HepG2 (cell line): ENCODE measurements around the gene TXNIP. TPM values are rescaled to one million over a fixed set of nuclear protein-coding genes. Genes with fewer than 3 reads are reported as not detected.

ENCODE experiments used
- ATAC-seq: fragments of 200-7000 bp; cut with Tn5 transposase; 3 replicates; pipeline ENCODE4 v1.9.1; 2020; ENCODE audit warnings: mild to moderate bottlenecking, moderate library complexity
- BruUV-seq: library from RNA; stranded (reverse); fragments of 400-500 nt; replicated peaks from 2 replicates; lab custom pipeline; 2021; lab: Mats Ljungman, UMichigan
- CTCF ChIA-PET: fragments of 300-600 bp; formaldehyde crosslinking; extraction: SDS; loops from one replicate; lab custom pipeline; 2021; ENCODE audit warnings: low total read pairs, inconsistent platforms, low intra/inter-chr PET ratio; lab: Yijun Ruan, JAX
- POLR2A ChIA-PET: fragments of 350-600 bp; sonication (Branson Sonifier 250); formaldehyde crosslinking; loops from one replicate; lab custom pipeline; 2020; ENCODE audit warnings: antibody characterized with exemption, inconsistent platforms; lab: Yijun Ruan, JAX
- DNase-seq: peaks from one replicate; pipeline ENCODE4 v3.0.0-alpha.2; 2015; ENCODE audit warnings: low spot score
- FAIRE-seq: peaks from 3 replicates; lab custom pipeline; 2011; peaks lifted over from hg19 to GRCh38; lab: Jason Lieb, UNC
- H2AFZ ChIP-seq: one replicate; pipeline ENCODE4 v1.6.1; 2011; ENCODE audit warnings: low read length, inconsistent platforms
- H3K27ac ChIP-seq: fragments of 300-600 bp; 3 replicates; pipeline ENCODE4 v1.8.0; 2011; ENCODE audit warnings: mixed run types, mild to moderate bottlenecking, mixed read lengths, low read length, inconsistent platforms; ENCODE audit not compliant: insufficient read depth; ENCODE audit errors: extremely low read length
- H3K27me3 ChIP-seq, 2 experiments: fragments of 200-600 bp in 1 of 2; 2 replicates in 1 of 2; 3 replicates in 1 of 2; pipeline versions ENCODE4 v1.6.0 to v1.8.0; 2011; ENCODE audit warnings: low read length in 2 of 2, mild to moderate bottlenecking in 2 of 2, moderate library complexity in 2 of 2, inconsistent platforms in 1 of 2; ENCODE audit not compliant: insufficient read depth in 2 of 2, control insufficient read depth in 1 of 2
- H3K36me3 ChIP-seq, 2 experiments: fragments of 200-600 bp in 1 of 2; replicated peaks in 1 of 2; 2 replicates in 1 of 2; 3 replicates in 1 of 2; pipeline versions ENCODE4 v1.5.1 to v1.8.0; 2011; ENCODE audit warnings: low read length in 2 of 2, inconsistent platforms in 1 of 2; ENCODE audit not compliant: insufficient read depth in 2 of 2, control insufficient read depth in 1 of 2
- H3K4me1 ChIP-seq: 2 replicates; pipeline ENCODE4 v1.5.1; 2012; ENCODE audit warnings: low read length, inconsistent platforms; ENCODE audit not compliant: insufficient read depth
- H3K4me2 ChIP-seq: 2 replicates; pipeline ENCODE4 v1.6.0; 2011; ENCODE audit warnings: low read depth, low read length, inconsistent platforms
- H3K4me3 ChIP-seq, 3 experiments: fragments of 200-600 bp in 1 of 3; sonication (generic), shearing (Covaris generic) in 1 of 3; replicated peaks in 1 of 3; 2 replicates each; pipeline ENCODE4 v1.5.1; 2011 to 2016; ENCODE audit warnings: low read length in 3 of 3, inconsistent platforms in 2 of 3, low read depth in 2 of 3, mild to moderate bottlenecking in 2 of 3, control low read depth in 1 of 3, mixed read lengths in 1 of 3; ENCODE audit not compliant: insufficient read depth in 1 of 3
- H3K79me2 ChIP-seq: one replicate; pipeline ENCODE4 v1.6.1; 2011; ENCODE audit warnings: low read length, inconsistent platforms; ENCODE audit not compliant: insufficient read depth
- H3K9ac ChIP-seq: 2 replicates; pipeline ENCODE4 v1.6.0; 2011; ENCODE audit warnings: mild to moderate bottlenecking, low read depth, low read length, inconsistent platforms; ENCODE audit not compliant: insufficient read depth
- H3K9me3 ChIP-seq: 2 replicates; pipeline ENCODE4 v1.5.1; 2012; ENCODE audit warnings: mild to moderate bottlenecking, low read length
- H4K20me1 ChIP-seq: 2 replicates; pipeline ENCODE4 v1.6.0; 2011; ENCODE audit warnings: inconsistent platforms, mild to moderate bottlenecking, low read length, moderate library complexity; ENCODE audit not compliant: insufficient read depth
- PCBP1 ChIP-seq: fragments of 200-400 bp; formaldehyde crosslinking; IDR thresholded peaks from 2 replicates; pipeline ENCODE4 v1.6.1; 2017; ENCODE audit warnings: mild to moderate bottlenecking, low read depth, low read length, borderline replicate concordance
- RXRB ChIP-seq: IDR thresholded peaks from 2 replicates; pipeline ENCODE4 v1.6.1; 2016; ENCODE audit warnings: borderline replicate concordance, missing genetic modification reagents, missing compliant biosample characterization
- ZNF180 ChIP-seq: sonication (generic); formaldehyde crosslinking; IDR thresholded peaks from 2 replicates; pipeline ENCODE4 v1.4.0; 2020; ENCODE audit warnings: low read depth, missing genetic modification reagents, borderline replicate concordance
- ZNF556 ChIP-seq: sonication (generic); formaldehyde crosslinking; IDR thresholded peaks from 2 replicates; pipeline ENCODE4 v1.4.0; 2020; ENCODE audit warnings: mild to moderate bottlenecking, missing genetic modification reagents, borderline replicate concordance
- ZNF564 ChIP-seq: sonication (generic); formaldehyde crosslinking; IDR thresholded peaks from 2 replicates; pipeline ENCODE4 v1.8.1; 2023; ENCODE audit warnings: mild to moderate bottlenecking, missing genetic modification reagents
- ZNF652 ChIP-seq: IDR thresholded peaks from 2 replicates; pipeline ENCODE4 v1.6.1; 2016; ENCODE audit warnings: low read depth, borderline replicate concordance
- WGBS: methylation state at CpG from one replicate; pipeline ENCODE4 v1.1.6; 2017; ENCODE audit warnings: low lambda C conversion rate; 5-methylcytosine and 5-hydroxymethylcytosine counted together
- in situ Hi-C: cut with HindIII; loops from 2 replicates; pipeline ENCODE4 v1.10.0; 2017; ENCODE audit warnings: low pct_unique_long_range_greater_than_20kb; ENCODE audit not compliant: extremely low pct_ligation_motif_present
- intact Hi-C: fragments of 100-400 bp; cut with micrococcal nuclease; formaldehyde crosslinking; loops from one replicate; pipeline ENCODE4 v1.10.0; 2022; ENCODE audit not compliant: unreplicated experiment
- polyA plus RNA-seq, 8 experiments: library from polyadenylated mRNA; depleted of rRNA in 3 of 8; stranded (reverse) in 7 of 8; unstranded in 1 of 8; fragments of >200 nt; fragmentation: Illumina TruSeq in 4 of 8; extraction: Trizol in 4 of 8; gene quantifications; 2 replicates each; pipeline versions ENCODE4 v1.2.1 to v1.2.3, GENCODE V29; 2011 to 2016; ENCODE audit warnings: low read depth in 4 of 8, missing spikeins in 1 of 8, mixed read lengths in 1 of 8; ENCODE audit not compliant: insufficient read depth in 1 of 8
- total RNA-seq, 5 experiments: library from RNA; depleted of rRNA; stranded (reverse); fragments of >200 nt; fragmentation: Illumina TruSeq; extraction: Trizol; gene quantifications; 2 replicates each; pipeline ENCODE4 v1.2.3, GENCODE V29; 2016; ENCODE audit warnings: low read depth in 1 of 5
- TF ChIP-seq, protein P1 (sequence below): sonication (generic); formaldehyde crosslinking; IDR thresholded peaks from 2 replicates; pipeline ENCODE4 v1.4.0; 2020; ENCODE audit warnings: missing genetic modification reagents
- TF ChIP-seq, protein P2 (sequence below): IDR thresholded peaks from 2 replicates; pipeline ENCODE4 v1.6.1; 2012; ENCODE audit warnings: low read depth, low read length, improper control_type of control experiment
- TF ChIP-seq, protein P3 (sequence below): sonication (generic); formaldehyde crosslinking; IDR thresholded peaks from 2 replicates; pipeline ENCODE4 v1.5.0; 2020; ENCODE audit warnings: missing genetic modification reagents

Gene TXNIP
- total and polyA plus RNA-seq, 2 of the 13 experiments (the other 11 are each of a cell fraction or from before 2014, with no cell fraction given) = 24.4 to 237 TPM

- H3K27me3 ChIP-seq = no peaks in the 10 kb centered on the region
Observed at GRCh38 chr1:146016891-146017290, 20.5 kb upstream of the TXNIP start.

More at GRCh38 chr1:146016891-146017290, 20.5 kb upstream of the TXNIP start:
- H3K36me3 ChIP-seq = no peaks in the 10 kb centered on the region
- FAIRE-seq (no peak), ATAC-seq (no peak), DNase-seq (no peak)
- H3K79me2 ChIP-seq = no peaks in the 10 kb centered on the region
- BruUV-seq = no TSS peak
- POLR2A ChIA-PET = no interaction called here
- H2AFZ ChIP-seq = no peak overlapping the region
- H3K4me2 ChIP-seq = no peak overlapping the region
- TF ChIP-seq PCBP1 = no peak
- no peak for TF ChIP-seq ZNF564
- TF ChIP-seq RXRB (CRISPR knock-in tag) = no peak
- TF ChIP-seq ZNF180 (CRISPR knock-in tag) = no peak
- no peak for TF ChIP-seq ZNF652 (CRISPR knock-in tag)
- no peak for TF ChIP-seq ZNF556 (CRISPR knock-in tag)
- TF ChIP-seq, protein P1, sequence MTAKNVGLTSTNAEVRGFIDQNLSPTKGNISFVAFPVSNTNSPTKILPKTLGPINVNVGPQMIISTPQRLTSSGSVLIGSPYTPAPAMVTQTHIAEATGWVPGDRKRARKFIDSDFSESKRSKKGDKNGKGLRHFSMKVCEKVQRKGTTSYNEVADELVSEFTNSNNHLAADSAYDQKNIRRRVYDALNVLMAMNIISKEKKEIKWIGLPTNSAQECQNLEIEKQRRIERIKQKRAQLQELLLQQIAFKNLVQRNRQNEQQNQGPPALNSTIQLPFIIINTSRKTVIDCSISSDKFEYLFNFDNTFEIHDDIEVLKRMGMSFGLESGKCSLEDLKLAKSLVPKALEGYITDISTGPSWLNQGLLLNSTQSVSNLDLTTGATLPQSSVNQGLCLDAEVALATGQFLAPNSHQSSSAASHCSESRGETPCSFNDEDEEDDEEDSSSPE (CRISPR knock-in tag) = no peak
- TF ChIP-seq, protein P2, sequence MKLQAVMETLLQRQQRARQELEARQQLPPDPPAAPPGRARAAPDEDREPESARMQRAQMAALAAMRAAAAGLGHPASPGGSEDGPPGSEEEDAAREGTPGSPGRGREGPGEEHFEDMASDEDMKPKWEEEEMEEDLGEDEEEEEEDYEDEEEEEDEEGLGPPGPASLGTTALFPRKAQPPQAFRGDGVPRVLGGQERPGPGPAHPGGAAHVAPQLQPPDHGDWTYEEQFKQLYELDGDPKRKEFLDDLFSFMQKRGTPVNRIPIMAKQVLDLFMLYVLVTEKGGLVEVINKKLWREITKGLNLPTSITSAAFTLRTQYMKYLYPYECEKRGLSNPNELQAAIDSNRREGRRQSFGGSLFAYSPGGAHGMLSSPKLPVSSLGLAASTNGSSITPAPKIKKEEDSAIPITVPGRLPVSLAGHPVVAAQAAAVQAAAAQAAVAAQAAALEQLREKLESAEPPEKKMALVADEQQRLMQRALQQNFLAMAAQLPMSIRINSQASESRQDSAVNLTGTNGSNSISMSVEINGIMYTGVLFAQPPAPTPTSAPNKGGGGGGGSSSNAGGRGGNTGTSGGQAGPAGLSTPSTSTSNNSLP = no peak
- TF ChIP-seq, protein P3, sequence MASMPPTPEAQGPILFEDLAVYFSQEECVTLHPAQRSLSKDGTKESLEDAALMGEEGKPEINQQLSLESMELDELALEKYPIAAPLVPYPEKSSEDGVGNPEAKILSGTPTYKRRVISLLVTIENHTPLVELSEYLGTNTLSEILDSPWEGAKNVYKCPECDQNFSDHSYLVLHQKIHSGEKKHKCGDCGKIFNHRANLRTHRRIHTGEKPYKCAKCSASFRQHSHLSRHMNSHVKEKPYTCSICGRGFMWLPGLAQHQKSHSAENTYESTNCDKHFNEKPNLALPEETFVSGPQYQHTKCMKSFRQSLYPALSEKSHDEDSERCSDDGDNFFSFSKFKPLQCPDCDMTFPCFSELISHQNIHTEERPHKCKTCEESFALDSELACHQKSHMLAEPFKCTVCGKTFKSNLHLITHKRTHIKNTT = no peak
- 3% methylated on average over 1 of the region's 1 CpG for WGBS
- H3K9me3 ChIP-seq = no peaks in the 10 kb centered on the region
- H3K4me1 ChIP-seq = peaks cover 42% of the 10 kb centered on the region
- intact Hi-C loops = no loop called here
- in situ Hi-C loops = loop anchor here (10.0 kb wide), 1 partner anchor 172 kb away; the partner anchor contains the start of gene NUDT17
- no peak overlapping the region for H3K9ac ChIP-seq
- no peak overlapping the region for H3K4me3 ChIP-seq
- H4K20me1 ChIP-seq = no peaks in the 10 kb centered on the region
- CTCF ChIA-PET = no interaction called here
- no peak overlapping the region for H3K27ac ChIP-seq
